AG04450 (cell line): Measurements from ENCODE around the gene PARP6. TPM values are rescaled to one million over a fixed set of nuclear protein-coding genes. Genes with fewer than 3 reads are reported as not detected.

Experiments
- CTCF ChIA-PET: fragments of 300-600, 350-600 bp; formaldehyde crosslinking; extraction: SDS; loops from one replicate; lab custom pipeline; 2022; ENCODE audit warnings: antibody characterized with exemption, inconsistent platforms; lab: Charles Lee
- POLR2A ChIA-PET: fragments of 350-600 bp; formaldehyde crosslinking; extraction: SDS; loops from one replicate; lab custom pipeline; 2021; ENCODE audit warnings: antibody characterized with exemption, inconsistent platforms; lab: Yijun Ruan, JAX
- DNase-seq: peaks from one replicate; pipeline ENCODE4 v3.0.0-alpha.2; 2011; ENCODE audit warnings: low read depth, low spot score
- H3K27ac ChIP-seq: one replicate; pipeline ENCODE4 v1.5.1; 2012; ENCODE audit warnings: low read depth, low read length, control low read depth
- H3K27me3 ChIP-seq: one replicate; pipeline ENCODE4 v1.6.0; 2012; ENCODE audit warnings: low read length; ENCODE audit not compliant: control insufficient read depth, insufficient read depth
- H3K4me3 ChIP-seq: 2 replicates; pipeline ENCODE4 v1.5.1; 2011; ENCODE audit warnings: mild to moderate bottlenecking, low read depth, low read length, control low read depth
- H3K9me3 ChIP-seq: 2 replicates; pipeline ENCODE4 v1.5.1; 2012; ENCODE audit warnings: low read length; ENCODE audit not compliant: control insufficient read depth, insufficient read depth
- CTCF ChIP-seq: IDR thresholded peaks from 2 replicates; pipeline ENCODE4 v1.5.1; 2011; ENCODE audit warnings: low read depth, low read length, control low read depth, inconsistent platforms
- polyA plus RNA-seq: library from polyadenylated mRNA; depleted of rRNA; stranded (reverse); fragments of >200 nt; gene quantifications from 2 replicates; pipeline ENCODE4 v1.2.3, GENCODE V29; 2011

Gene PARP6
- polyA plus RNA-seq, 1 experiment, result 57.8 TPM

GRCh38 chr15:72237029-72237852 is 35.1 kb downstream of the PARP6 start:
- no peak for TF ChIP-seq CTCF
- ChIA-PET CTCF (interaction anchor here (0.5 to 2.3 kb wide), 5 partner anchors 11 to 38 kb away, joined by 3 to 9 read pairs (median 4); no protein-coding TSS in a partner anchor), POLR2A (interaction anchor here (1.0 to 1.1 kb wide), 2 partner anchors 10 to 39 kb away, joined by 3 to 13 read pairs; no protein-coding TSS in a partner anchor)
- peak; percentile 93 for DNase-seq
- Histone ChIP-seq H3K27ac (peak overlapping the region; percentile 99), H3K4me3 (peak overlapping the region; percentile 61), H3K9me3 (no peaks in the 10 kb centered on the region), H3K27me3 (no peaks in the 10 kb centered on the region)

DNA sequence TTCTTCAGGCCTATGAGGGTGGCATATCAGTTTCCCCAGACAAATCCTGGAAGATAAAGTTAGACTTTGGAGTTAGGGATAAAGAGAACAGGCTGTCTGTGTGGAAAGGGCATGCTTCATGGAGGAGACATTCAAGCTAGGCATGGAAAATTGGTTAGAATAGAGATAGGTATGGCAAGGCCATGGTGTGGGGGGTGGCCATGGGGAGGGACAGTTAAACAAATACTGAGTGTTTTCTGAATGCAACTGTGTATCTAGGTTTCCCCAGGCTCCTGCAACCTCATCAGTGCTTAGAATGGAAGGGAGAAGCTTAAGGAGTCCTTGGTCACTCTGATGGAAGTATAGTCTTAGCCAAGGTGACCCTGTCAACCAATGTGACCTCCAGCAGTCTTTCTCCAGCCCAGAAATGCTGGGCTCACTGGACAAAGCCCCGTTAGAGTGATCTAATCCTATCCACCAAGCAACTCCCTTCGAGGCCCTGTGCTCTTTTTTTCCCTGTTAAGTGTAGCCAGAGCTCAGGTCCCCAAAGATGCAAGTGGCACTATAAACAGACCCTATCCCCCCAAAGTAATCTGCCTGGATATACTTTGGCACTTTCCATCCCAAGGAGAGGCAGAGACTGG is 35.9 kb downstream of the PARP6 start:
- Histone ChIP-seq H3K9me3 (no peaks in the 10 kb centered on the region; the same call in 1 of the 2 replicates), H3K27ac (peak overlapping the region; percentile 99), H3K4me3 (peak overlapping the region; percentile 61), H3K27me3 (no peaks in the 10 kb centered on the region)
- ChIA-PET CTCF (interaction anchor here (0.5 to 2.3 kb wide), 4 partner anchors 10 to 38 kb away, joined by 3 to 9 read pairs (median 4); no protein-coding TSS in a partner anchor), POLR2A (interaction anchor here (1.0 to 1.1 kb wide), 2 partner anchors 9 to 38 kb away, joined by 3 to 13 read pairs; no protein-coding TSS in a partner anchor)
- TF ChIP-seq CTCF, result no peak
- DNase-seq, result no peak

DNA sequence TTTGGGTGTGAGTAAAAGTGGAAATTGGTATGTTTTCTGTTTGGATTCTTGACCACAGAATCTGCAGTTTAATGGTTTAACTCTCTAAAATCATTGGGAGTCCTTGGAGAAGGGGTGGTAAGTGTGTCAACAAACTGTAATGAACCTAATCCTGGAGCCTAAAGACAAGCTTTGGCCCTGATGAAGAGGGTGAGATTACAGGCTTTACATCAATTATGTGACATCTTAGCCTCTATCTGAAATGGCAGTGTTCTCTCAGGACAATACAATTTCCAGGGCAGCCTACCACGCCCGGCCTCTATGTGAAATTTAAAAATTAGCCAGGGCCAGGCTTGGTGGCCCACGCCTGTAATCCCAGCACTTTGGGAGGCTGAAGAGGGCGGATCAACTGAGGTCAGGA is 37.1 kb downstream of the PARP6 start:
- POLR2A ChIA-PET, result no interaction called here
- Histone ChIP-seq H3K4me3 (no peak overlapping the region), H3K27me3 (no peaks in the 10 kb centered on the region), H3K27ac (no peak overlapping the region), H3K9me3 (no peaks in the 10 kb centered on the region; the same call in 1 of the 2 replicates)
- CTCF ChIA-PET, result no interaction called here
- no peak for TF ChIP-seq CTCF
- DNase-seq, result no peak

DNA sequence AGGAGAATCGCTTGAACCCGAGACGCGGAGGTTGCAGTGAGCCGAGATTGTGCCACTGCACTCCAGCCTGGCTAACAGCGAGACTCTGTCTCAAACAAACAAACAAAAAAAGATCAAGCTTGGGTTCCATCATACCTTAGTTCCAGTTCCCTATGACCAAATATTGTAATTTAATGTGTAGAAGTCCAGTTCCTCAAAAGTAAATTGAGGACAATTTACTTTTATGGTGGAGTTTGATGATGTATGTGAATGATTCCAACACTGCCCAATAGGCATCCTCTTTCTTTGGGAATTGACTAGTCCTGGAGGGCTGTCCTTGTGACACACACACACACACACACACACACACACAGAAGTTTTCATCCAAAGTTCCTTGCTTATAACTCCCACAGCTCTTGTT is 38.6 kb downstream of the PARP6 start:
- no peak for TF ChIP-seq CTCF
- CTCF ChIA-PET, result no interaction called here
- DNase-seq, result no peak
- no peak overlapping the region for H3K4me3 ChIP-seq
- POLR2A ChIA-PET, result no interaction called here
- no peaks in the 10 kb centered on the region for H3K27me3 ChIP-seq
- H3K9me3 ChIP-seq, result no peaks in the 10 kb centered on the region; the same call in 1 of the 2 replicates
- no peak overlapping the region for H3K27ac ChIP-seq
